Neural progenitor cell (in vitro differentiated cells): ENCODE results near the gene MOAP1. TPM values are rescaled to one million over a fixed set of nuclear protein-coding genes. Genes with fewer than 3 reads are reported as not detected.

Source experiments
- DNase-seq: peaks from one replicate; pipeline ENCODE4 v3.0.0-alpha.2; 2016; ENCODE audit warnings: low spot score
- H2AFZ ChIP-seq: fragments of 200-600 bp; sonication (generic); replicated peaks from 2 replicates; pipeline ENCODE4 v1.6.1; 2016; ENCODE audit warnings: antibody characterized with exemption
- H3F3A ChIP-seq: fragments of 200-600 bp; sonication (generic); 2 replicates; pipeline ENCODE4 v1.6.1; 2016; ENCODE audit warnings: antibody characterized with exemption, low read depth
- H3K27ac ChIP-seq: fragments of 200-600 bp; sonication (generic); 2 replicates; pipeline ENCODE4 v1.5.1; 2016; ENCODE audit warnings: mild to moderate bottlenecking
- H3K27me3 ChIP-seq: fragments of 200-600 bp; sonication (generic); 2 replicates; pipeline ENCODE4 v1.6.1; 2016; ENCODE audit warnings: mild to moderate bottlenecking, moderate library complexity
- H3K36me3 ChIP-seq: fragments of 200-600 bp; sonication (generic); 2 replicates; pipeline ENCODE4 v1.5.1; 2016
- H3K4me1 ChIP-seq: fragments of 200-600 bp; sonication (generic); 2 replicates; pipeline ENCODE4 v1.6.1; 2016; ENCODE audit warnings: mixed run types
- H3K4me2 ChIP-seq: fragments of 200-600 bp; sonication (generic); 2 replicates; pipeline ENCODE4 v1.6.1; 2016
- H3K4me3 ChIP-seq: fragments of 200-600 bp; sonication (generic); 2 replicates; pipeline ENCODE4 v1.5.1; 2016
- H3K79me2 ChIP-seq: fragments of 200-600 bp; sonication (generic); 2 replicates; pipeline ENCODE4 v1.6.1; 2016; ENCODE audit warnings: low read depth
- H3K9ac ChIP-seq: fragments of 200-600 bp; sonication (generic); 2 replicates; pipeline ENCODE4 v1.6.1; 2016
- H3K9me3 ChIP-seq: fragments of 200-600 bp; sonication (generic); 2 replicates; pipeline ENCODE4 v1.5.1; 2016; ENCODE audit warnings: low read depth
- H4K20me1 ChIP-seq: fragments of 200-600 bp; sonication (generic); 2 replicates; pipeline ENCODE4 v1.6.1; 2016; ENCODE audit warnings: low read depth
- H3K27ac Mint-ChIP-seq: 3 replicates; pipeline ENCODE4 v1.8.0; 2021; ENCODE audit warnings: mixed read lengths
- H3K27me3 Mint-ChIP-seq: 2 replicates; pipeline ENCODE4 v1.8.0; 2022; ENCODE audit warnings: low read depth, mild to moderate bottlenecking, inconsistent platforms, moderate library complexity, mixed read lengths; ENCODE audit not compliant: insufficient read depth
- H3K36me3 Mint-ChIP-seq: 3 replicates; pipeline ENCODE4 v1.8.0; 2021; ENCODE audit warnings: mixed read lengths
- H3K4me1 Mint-ChIP-seq: 3 replicates; pipeline ENCODE4 v1.8.0; 2021; ENCODE audit warnings: mixed read lengths
- H3K4me3 Mint-ChIP-seq: 3 replicates; pipeline ENCODE4 v1.8.0; 2021; ENCODE audit warnings: mild to moderate bottlenecking, moderate library complexity, mixed read lengths
- H3K9me3 Mint-ChIP-seq: 3 replicates; pipeline ENCODE4 v1.8.0; 2020; ENCODE audit warnings: mixed read lengths
- EZH2 ChIP-seq: fragments of 200-600 bp; sonication (generic); IDR thresholded peaks from 2 replicates; pipeline ENCODE4 v1.6.1; 2017; ENCODE audit warnings: antibody characterized with exemption, mild to moderate bottlenecking, moderate library complexity
- EZH2phosphoT487 ChIP-seq: fragments of 200-600 bp; sonication (generic); IDR thresholded peaks from 2 replicates; pipeline ENCODE4 v1.6.1; 2017; ENCODE audit warnings: antibody characterized with exemption
- total RNA-seq: library from RNA; depleted of rRNA; stranded (reverse); fragments of >200 nt; gene quantifications from 2 replicates; pipeline ENCODE4 v1.2.3, GENCODE V29; 2015; ENCODE audit warnings: low replicate concordance
- TF ChIP-seq, protein P1 (sequence below): fragments of 200-600 bp; sonication (generic); IDR thresholded peaks from 2 replicates; pipeline ENCODE4 v1.5.1; 2017; ENCODE audit warnings: antibody characterized with exemption, mild to moderate bottlenecking

Gene MOAP1
- total RNA-seq, 1 donor from 2014 or later: 34.6 TPM

DNA sequence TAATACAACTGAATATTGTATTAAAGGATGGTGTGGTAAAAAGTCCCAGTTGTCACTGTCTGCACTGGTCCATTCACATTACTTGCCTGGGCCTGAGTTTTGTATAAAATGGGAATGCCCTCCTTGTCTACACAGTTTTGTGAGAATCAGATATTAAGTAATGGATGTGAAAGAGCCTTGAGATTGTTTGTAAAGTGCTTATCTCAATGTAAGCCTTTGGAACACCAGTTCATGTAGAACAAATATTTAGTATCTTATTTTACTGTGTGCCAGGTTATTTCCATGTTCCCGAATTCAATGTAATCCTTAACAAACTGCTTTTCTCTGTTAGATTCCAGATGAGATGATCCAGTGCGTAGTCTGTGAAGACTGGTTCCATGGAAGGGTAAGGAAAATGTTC lies 29.9 kb upstream of the MOAP1 start:
- H3K9me3 Mint-ChIP-seq: no peaks in the 10 kb centered on the region
- no peak overlapping the region for H3K4me2 ChIP-seq

DNA sequence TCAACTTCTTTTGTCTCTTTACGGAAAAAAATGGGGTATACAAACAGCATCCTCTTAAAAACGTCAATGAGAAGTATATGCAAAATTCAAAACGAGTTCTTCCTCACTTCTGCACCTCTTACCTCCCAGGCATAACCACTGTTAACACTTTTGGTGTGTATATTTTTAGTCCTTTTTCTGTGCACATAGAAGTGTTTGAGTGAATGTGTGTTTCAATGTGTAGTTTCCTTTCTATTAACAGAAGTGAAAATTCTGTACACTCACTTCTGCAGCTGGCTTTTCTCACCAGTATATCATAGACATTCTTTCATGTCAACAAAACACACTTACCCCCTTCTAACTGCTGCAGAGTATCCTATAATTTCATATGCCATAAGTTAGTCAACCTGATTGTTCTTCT lies 27.7 kb upstream of the MOAP1 start:
- peaks cover 4% of the 10 kb centered on the region for H3F3A ChIP-seq
- H4K20me1 ChIP-seq: no peaks in the 10 kb centered on the region
- peaks cover 11% of the 10 kb centered on the region for H3K36me3 ChIP-seq
- DNase-seq: no peak
- no peak overlapping the region for H3K27ac ChIP-seq
- no peak overlapping the region for H2AFZ ChIP-seq
- no peak overlapping the region for H3K27ac Mint-ChIP-seq
- H3K27me3 Mint-ChIP-seq: no peaks in the 10 kb centered on the region
- H3K4me2 ChIP-seq: no peak overlapping the region
- H3K4me3 Mint-ChIP-seq: no peak overlapping the region
- H3K9me3 Mint-ChIP-seq: no peaks in the 10 kb centered on the region
- peaks cover 17% of the 10 kb centered on the region for H3K36me3 Mint-ChIP-seq
- TF ChIP-seq, protein P1, sequence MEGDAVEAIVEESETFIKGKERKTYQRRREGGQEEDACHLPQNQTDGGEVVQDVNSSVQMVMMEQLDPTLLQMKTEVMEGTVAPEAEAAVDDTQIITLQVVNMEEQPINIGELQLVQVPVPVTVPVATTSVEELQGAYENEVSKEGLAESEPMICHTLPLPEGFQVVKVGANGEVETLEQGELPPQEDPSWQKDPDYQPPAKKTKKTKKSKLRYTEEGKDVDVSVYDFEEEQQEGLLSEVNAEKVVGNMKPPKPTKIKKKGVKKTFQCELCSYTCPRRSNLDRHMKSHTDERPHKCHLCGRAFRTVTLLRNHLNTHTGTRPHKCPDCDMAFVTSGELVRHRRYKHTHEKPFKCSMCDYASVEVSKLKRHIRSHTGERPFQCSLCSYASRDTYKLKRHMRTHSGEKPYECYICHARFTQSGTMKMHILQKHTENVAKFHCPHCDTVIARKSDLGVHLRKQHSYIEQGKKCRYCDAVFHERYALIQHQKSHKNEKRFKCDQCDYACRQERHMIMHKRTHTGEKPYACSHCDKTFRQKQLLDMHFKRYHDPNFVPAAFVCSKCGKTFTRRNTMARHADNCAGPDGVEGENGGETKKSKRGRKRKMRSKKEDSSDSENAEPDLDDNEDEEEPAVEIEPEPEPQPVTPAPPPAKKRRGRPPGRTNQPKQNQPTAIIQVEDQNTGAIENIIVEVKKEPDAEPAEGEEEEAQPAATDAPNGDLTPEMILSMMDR: no peak
- TF ChIP-seq EZH2 (no peak), EZH2phosphoT487 (no peak)
- H3K4me1 ChIP-seq: peaks cover 11% of the 10 kb centered on the region
- no peaks in the 10 kb centered on the region for H3K27me3 ChIP-seq
- no peak overlapping the region for H3K4me3 ChIP-seq
- H3K4me1 Mint-ChIP-seq: peaks cover 18% of the 10 kb centered on the region
- no peak overlapping the region for H3K9ac ChIP-seq
- H3K79me2 ChIP-seq: peaks cover 30% of the 10 kb centered on the region
- H3K9me3 ChIP-seq: no peaks in the 10 kb centered on the region

More for the DNA sequence above, 29.9 kb upstream of the MOAP1 start:
- no peak for DNase-seq
- Histone ChIP-seq H4K20me1 (no peaks in the 10 kb centered on the region), H3K4me3 (no peak overlapping the region), H3K9me3 (no peaks in the 10 kb centered on the region), H3K4me1 (no peaks in the 10 kb centered on the region), H3K79me2 (peaks cover 11% of the 10 kb centered on the region), H3K9ac (no peak overlapping the region), H3K27me3 (no peaks in the 10 kb centered on the region), H3K27ac (no peak overlapping the region), H3K36me3 (peaks cover 18% of the 10 kb centered on the region), H3F3A (no peaks in the 10 kb centered on the region), H2AFZ (no peak overlapping the region)
- H3K4me3 Mint-ChIP-seq: no peak overlapping the region
- TF ChIP-seq, protein P1: no peak
- no peak for TF ChIP-seq EZH2phosphoT487
- no peak for TF ChIP-seq EZH2
- H3K27me3 Mint-ChIP-seq: no peaks in the 10 kb centered on the region
- no peak overlapping the region for H3K27ac Mint-ChIP-seq
- H3K4me1 Mint-ChIP-seq: peaks cover under 1% of the 10 kb centered on the region
- peaks cover 22% of the 10 kb centered on the region for H3K36me3 Mint-ChIP-seq

DNA sequence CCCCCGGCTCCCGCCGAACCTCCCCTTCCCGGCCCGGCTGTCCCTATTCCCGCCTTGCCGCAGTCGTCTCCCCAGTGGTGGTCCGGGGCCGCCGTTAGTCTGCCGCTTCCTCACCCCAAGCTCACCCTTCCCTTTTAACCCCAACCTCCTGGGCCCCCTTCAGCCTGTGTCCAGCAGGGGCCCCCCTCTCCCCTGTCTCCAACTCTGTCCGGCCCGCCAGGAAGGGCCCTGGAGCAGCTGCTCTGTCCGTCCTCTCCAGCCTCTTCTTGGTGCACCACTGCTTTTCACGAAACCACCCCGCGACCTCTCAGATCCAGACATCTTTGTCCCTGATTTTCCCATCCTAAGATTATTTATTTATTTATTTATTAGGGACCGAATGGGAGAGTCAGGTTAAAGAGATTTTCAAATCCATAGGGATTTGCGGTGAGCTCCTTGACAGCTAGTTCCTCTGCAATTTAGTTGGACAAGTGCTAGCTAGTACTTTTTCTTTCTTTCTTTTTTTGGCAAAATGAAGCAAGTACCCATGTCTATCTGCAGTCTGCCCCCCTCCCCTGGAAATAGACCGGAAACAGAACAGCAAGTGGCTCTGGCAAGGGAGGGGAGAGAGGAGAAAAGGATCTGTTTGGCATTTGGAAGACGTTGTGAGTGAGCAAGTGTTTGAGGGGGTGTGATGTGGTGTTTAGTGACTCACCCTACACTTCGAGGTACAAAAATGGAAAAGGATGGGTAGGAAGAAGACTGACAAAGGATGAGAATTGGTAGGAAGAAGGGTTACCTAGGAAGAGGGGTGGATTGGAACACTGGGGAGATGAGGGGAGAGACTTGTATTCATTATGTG lies 23.0 kb upstream of the MOAP1 start:
- Mint-ChIP-seq H3K27ac (peak overlapping the region; percentile 22), H3K4me3 (peak overlapping the region; percentile 88), H3K4me1 (peaks cover 29% of the 10 kb centered on the region), H3K36me3 (peaks cover 5% of the 10 kb centered on the region), H3K9me3 (no peaks in the 10 kb centered on the region), H3K27me3 (peaks cover 2% of the 10 kb centered on the region)
- Histone ChIP-seq H3K27ac (peak overlapping the region; percentile 26), H3K4me2 (peak overlapping the region; percentile 87), H3K27me3 (no peaks in the 10 kb centered on the region), H3K36me3 (no peaks in the 10 kb centered on the region), H3K4me3 (peak overlapping the region; percentile 72), H3K9ac (peak overlapping the region; percentile 57), H3K9me3 (no peaks in the 10 kb centered on the region), H3F3A (peaks cover 15% of the 10 kb centered on the region), H4K20me1 (no peaks in the 10 kb centered on the region), H2AFZ (peak overlapping the region; percentile 80), H3K4me1 (peaks cover 11% of the 10 kb centered on the region), H3K79me2 (peaks cover 65% of the 10 kb centered on the region)
- TF ChIP-seq, protein P1: peak; percentile 58
- no peak for TF ChIP-seq EZH2
- peak; percentile 79 for DNase-seq
